GM06990 (cell line): Measurements from ENCODE around the gene GRIN3B.
"Not testable (repeated sequence)": the region's sequence is repeated elsewhere in the genome, so short reads cannot be mapped to it uniquely, and the experiment has no call there.

ENCODE experiments used
- DNase-seq: peaks from one replicate; pipeline ENCODE4 v3.0.0-alpha.2; 2011; ENCODE audit not compliant: insufficient read length; ENCODE audit errors: extremely low read depth
- H3K27me3 ChIP-seq: replicated peaks from 2 replicates; pipeline ENCODE4 v1.6.0; 2011; ENCODE audit warnings: low read length; ENCODE audit not compliant: control insufficient read depth, insufficient read depth
- H3K36me3 ChIP-seq: 2 replicates; pipeline ENCODE4 v1.5.1; 2011; ENCODE audit warnings: low read length; ENCODE audit not compliant: control insufficient read depth, insufficient read depth
- H3K4me3 ChIP-seq: replicated peaks from 2 replicates; pipeline ENCODE4 v1.5.1; 2011; ENCODE audit warnings: low read depth, mild to moderate bottlenecking, control low read depth, low read length
- CTCF ChIP-seq: IDR thresholded peaks from 2 replicates; pipeline ENCODE4 v1.5.1; 2011; ENCODE audit warnings: low read length, control low read depth, mild to moderate bottlenecking, inconsistent platforms; ENCODE audit not compliant: insufficient read depth, poor library complexity, severe bottlenecking

Gene GRIN3B

GRCh38 chr19:1019980-1020867, 20.0 kb downstream of the GRIN3B start:
- Histone ChIP-seq H3K36me3 (peaks cover 12% of the 10 kb centered on the region), H3K4me3 (peak overlapping the region; percentile 98), H3K27me3 (no peaks in the 10 kb centered on the region)
- no peak for DNase-seq
- no peak for TF ChIP-seq CTCF

GRCh38 chr19:1020868-1021425, 20.7 kb downstream of the GRIN3B start, which contains the start of gene TMEM259:
TMEM259 (minus strand) TSS chr19:1021123; CDS start chr19:1020996, 127 bp downstream.
- H3K4me3 ChIP-seq = peak within 1 kb of the TSS; percentile 98
- no peak for TF ChIP-seq CTCF
- peak; percentile 96 for DNase-seq

GRCh38 chr19:1023883-1024188, 23.6 kb downstream of the GRIN3B start:
- H3K4me3 ChIP-seq, DNase-seq, H3K36me3 ChIP-seq, H3K27me3 ChIP-seq: not testable (repeated sequence)

More at GRCh38 chr19:1020868-1021425, 20.7 kb downstream of the GRIN3B start, which contains the start of gene TMEM259:
- Histone ChIP-seq H3K27me3 (no peaks in the 10 kb centered on the region), H3K36me3 (peaks cover 8% of the 10 kb centered on the region)

- not testable (repeated sequence) for H3K36me3 ChIP-seq, H3K4me3 ChIP-seq, DNase-seq, H3K27me3 ChIP-seq
Measured at GRCh38 chr19:1025080-1025479, 24.9 kb downstream of the GRIN3B start.

- peak; percentile 87 for DNase-seq
- no peaks in the 10 kb centered on the region for H3K27me3 ChIP-seq
- peaks cover 4% of the 10 kb centered on the region for H3K36me3 ChIP-seq
- TF ChIP-seq CTCF = no peak
- H3K4me3 ChIP-seq = peak within 1 kb of the TSS; percentile 97
Measured at GRCh38 chr19:1025960-1026782, 26.0 kb downstream of the GRIN3B start, which contains the start of gene CNN2. CNN2 (plus strand) TSS chr19:1026608; CDS start chr19:1026662, 54 bp downstream.

- Histone ChIP-seq H3K36me3 (peaks cover 4% of the 10 kb centered on the region), H3K4me3 (peak overlapping the region; percentile 97), H3K27me3 (no peaks in the 10 kb centered on the region)
- no peak for TF ChIP-seq CTCF
- no peak for DNase-seq
Measured at GRCh38 chr19:1026783-1027649, 26.8 kb downstream of the GRIN3B start.
